ENCODE measurements around the gene DHRS2. TPM values are rescaled to one million over a fixed set of nuclear protein-coding genes. Genes with fewer than 3 reads are reported as not detected.
"Not testable (repeated sequence)": the region's sequence is repeated elsewhere in the genome, so short reads cannot be mapped to it uniquely, and the experiment has no call there.

DHRS2 gene, protein sequence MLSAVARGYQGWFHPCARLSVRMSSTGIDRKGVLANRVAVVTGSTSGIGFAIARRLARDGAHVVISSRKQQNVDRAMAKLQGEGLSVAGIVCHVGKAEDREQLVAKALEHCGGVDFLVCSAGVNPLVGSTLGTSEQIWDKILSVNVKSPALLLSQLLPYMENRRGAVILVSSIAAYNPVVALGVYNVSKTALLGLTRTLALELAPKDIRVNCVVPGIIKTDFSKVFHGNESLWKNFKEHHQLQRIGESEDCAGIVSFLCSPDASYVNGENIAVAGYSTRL
- total RNA-seq (1 to 10 TPM in 1 of 2 donors, under 1 TPM in 1; 0.88 to 1.2 TPM), polyA plus RNA-seq (ENCODE audit: insufficient read length in 2 of 2) (1 to 10 TPM; 1.3 to 2.0 TPM)
- long read RNA-seq, donor 1, result 0 reads
- long read RNA-seq, donor 2, partial matches to known transcripts, result 0 of 1 reads
- long read RNA-seq, donor 2, other reads (novel, unspliced or antisense), result 0 of 1 reads
- long read RNA-seq, donor 3, partial matches to known transcripts, result 0 of 1 reads
- long read RNA-seq, donor 3, other reads (novel, unspliced or antisense), result 0 of 1 reads
- long read RNA-seq, donor 4, result 0 reads

DNA sequence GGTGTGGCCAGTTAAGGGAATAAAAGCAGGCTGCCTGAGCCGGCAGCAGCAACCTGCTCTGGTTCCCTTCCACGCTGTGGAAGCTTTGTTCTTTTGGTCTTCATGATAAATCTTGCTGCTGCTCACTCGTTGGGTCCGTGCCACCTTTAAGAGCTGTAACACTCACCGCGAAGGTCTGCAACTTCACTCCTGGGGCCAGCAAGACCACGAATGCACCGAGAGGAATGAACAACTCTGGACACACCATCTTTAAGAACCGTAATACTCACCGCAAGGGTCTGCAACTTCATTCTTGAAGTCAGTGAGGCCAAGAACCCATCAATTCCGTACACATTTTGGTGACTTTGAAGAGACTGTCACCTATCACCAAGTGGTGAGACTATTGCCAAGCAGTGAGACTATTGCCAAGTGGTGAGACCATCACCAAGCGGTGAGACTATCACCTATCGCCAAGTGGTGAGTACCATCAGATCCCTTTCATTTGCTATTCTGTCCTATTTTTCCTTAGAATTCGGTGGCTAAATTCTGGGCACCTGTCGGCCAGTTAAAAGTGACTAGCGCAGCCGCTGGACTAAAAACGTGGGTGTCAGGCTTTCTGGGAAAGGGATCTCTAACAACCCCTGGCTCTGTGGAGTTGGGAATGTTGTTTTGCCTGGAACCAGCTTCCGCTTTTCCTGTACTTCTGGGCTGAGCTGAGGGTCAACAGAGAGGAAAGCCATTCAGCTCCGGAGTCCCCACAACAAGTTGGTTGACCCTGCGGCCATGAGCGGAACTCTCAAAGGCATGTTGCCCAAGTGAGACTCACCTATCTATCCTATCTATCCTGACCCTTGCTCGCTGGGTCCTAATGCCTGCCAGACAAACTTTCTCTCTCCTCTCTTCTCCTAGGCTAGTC lies at the start of gene DHRS2:
Gene DHRS2 (plus strand): TSS at position 48 of the 895 bp plus-strand sequence. CDS start 2,501 bp downstream, outside the sequence.
- Histone ChIP-seq H3K27ac (ENCODE audit: low read depth, low read length) (no peak within 1 kb of the TSS), H3K4me3 (ENCODE audit: low read depth, low read length) (no peak within 1 kb of the TSS), H3K9me3 (ENCODE audit: control insufficient read depth, insufficient read depth, low read length) (no peaks in the 10 kb centered on the region), H3K4me1 (ENCODE audit: control insufficient read depth, insufficient read depth, low read length) (peaks cover 32% of the 10 kb centered on the region), H3K36me3 (ENCODE audit: control insufficient read depth, insufficient read depth, low read length) (no peaks in the 10 kb centered on the region), H3K27me3 (ENCODE audit: control insufficient read depth, insufficient read depth, low read length) (no peaks in the 10 kb centered on the region)
- WGBS (ENCODE audit: insufficient coverage), result 92% methylated on average over 22 of the region's 23 CpGs
- DNase-seq (ENCODE audit: low read depth in 4 of 6, low spot score in 6 of 6), result no peak

DNA sequence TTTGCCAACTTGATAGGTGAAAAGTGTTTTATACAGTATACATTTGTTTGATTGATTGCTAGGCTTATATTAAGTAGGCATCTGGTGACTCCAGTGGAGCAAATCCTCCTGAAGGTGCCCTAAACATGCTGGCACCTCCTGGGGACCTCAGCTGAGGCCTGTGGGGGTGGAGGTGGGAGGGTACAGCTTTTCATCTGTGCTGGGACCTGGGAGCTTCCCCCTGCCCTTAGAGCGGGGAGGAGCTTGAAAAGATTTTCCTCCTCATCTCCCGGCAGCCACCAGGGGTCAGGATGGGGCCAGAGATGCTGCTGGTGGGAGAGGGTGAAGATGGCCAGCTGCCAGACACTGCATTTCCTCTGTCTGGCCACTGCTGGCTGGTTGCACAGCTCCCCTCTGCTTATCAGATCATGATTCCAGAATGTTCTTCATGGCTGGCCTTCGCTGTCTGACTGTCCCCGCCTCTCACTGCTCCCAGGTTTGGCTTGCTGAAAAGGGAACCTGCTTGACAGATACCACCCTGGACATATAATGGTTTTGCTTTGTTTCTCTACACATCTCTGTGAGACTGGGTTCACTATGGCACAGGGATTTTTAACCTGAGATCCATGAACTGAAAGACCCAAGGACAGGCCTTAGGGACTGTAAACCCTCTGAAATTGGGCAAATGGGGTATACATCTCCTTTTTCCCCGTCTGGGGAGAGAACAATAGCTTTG lies 47.1 kb upstream of the DHRS2 start:
- Histone ChIP-seq H3K4me3 (ENCODE audit: low read depth, low read length) (no peak overlapping the region), H3K27ac (ENCODE audit: low read depth, low read length) (no peak overlapping the region), H3K9me3 (ENCODE audit: control insufficient read depth, insufficient read depth, low read length) (no peaks in the 10 kb centered on the region), H3K4me1 (ENCODE audit: control insufficient read depth, insufficient read depth, low read length) (peaks cover 9% of the 10 kb centered on the region), H3K27me3 (ENCODE audit: control insufficient read depth, insufficient read depth, low read length) (no peaks in the 10 kb centered on the region), H3K36me3 (ENCODE audit: control insufficient read depth, insufficient read depth, low read length) (no peaks in the 10 kb centered on the region)
- peak in 5 of 6 donors; percentile 79 to 98 (median 89) for DNase-seq (ENCODE audit: low read depth in 4 of 6, low spot score in 6 of 6)
- 17% methylated on average over 2 of the region's 5 CpGs for WGBS (ENCODE audit: insufficient coverage)

DNA sequence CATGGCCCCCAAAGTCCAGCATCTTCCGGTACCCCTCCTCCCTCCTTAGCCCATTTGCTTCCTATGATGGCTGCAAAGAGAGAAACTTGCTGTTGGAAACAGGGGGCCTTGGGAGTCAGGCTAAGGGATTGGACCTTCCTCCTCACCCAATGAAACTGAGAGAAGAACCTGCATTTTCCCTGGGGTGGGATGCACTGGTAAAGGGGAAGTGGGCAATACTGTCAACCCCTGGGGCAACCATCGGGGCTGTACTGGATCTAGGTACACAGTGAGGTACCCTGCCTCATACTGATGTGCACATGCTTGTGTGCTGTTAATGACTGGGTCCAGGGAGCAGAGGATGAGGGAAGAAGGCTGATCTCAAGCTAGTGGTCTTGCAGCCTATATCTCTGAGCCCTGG lies 46.6 kb upstream of the DHRS2 start:
- Histone ChIP-seq H3K27me3 (ENCODE audit: control insufficient read depth, insufficient read depth, low read length) (no peaks in the 10 kb centered on the region), H3K4me3 (ENCODE audit: low read depth, low read length) (no peak overlapping the region), H3K36me3 (ENCODE audit: control insufficient read depth, insufficient read depth, low read length) (no peaks in the 10 kb centered on the region), H3K9me3 (ENCODE audit: control insufficient read depth, insufficient read depth, low read length) (no peaks in the 10 kb centered on the region), H3K27ac (ENCODE audit: low read depth, low read length) (no peak overlapping the region), H3K4me1 (ENCODE audit: control insufficient read depth, insufficient read depth, low read length) (peaks cover 9% of the 10 kb centered on the region)
- WGBS (ENCODE audit: insufficient coverage), result 83% methylated on average over 1 of the region's 2 CpGs
- DNase-seq (ENCODE audit: low read depth in 4 of 6, low spot score in 6 of 6), result no peak

DNA sequence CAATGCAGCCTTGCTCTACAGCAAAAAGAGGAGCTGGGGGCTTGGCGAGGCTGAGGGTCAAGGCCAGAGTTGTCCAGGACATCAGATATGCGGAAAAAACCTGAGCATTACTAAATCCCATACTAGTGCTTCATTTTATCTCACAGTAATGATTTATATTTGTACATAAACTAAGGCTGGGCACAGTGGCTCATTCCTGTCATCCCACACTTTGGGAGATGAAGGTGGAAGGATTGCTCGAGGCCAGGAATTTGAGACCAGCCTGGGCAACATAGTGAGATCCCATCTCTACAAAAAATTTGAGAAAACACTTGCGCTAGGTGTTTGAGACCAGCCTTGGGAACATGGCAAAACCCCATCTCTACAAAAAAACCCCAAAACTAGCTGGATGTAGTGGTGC lies 46.0 kb upstream of the DHRS2 start:
- Histone ChIP-seq H3K27ac (ENCODE audit: low read depth, low read length) (no peak overlapping the region), H3K4me3 (ENCODE audit: low read depth, low read length) (no peak overlapping the region), H3K36me3 (ENCODE audit: control insufficient read depth, insufficient read depth, low read length) (no peaks in the 10 kb centered on the region), H3K27me3 (ENCODE audit: control insufficient read depth, insufficient read depth, low read length) (no peaks in the 10 kb centered on the region), H3K9me3 (ENCODE audit: control insufficient read depth, insufficient read depth, low read length) (no peaks in the 10 kb centered on the region), H3K4me1 (ENCODE audit: control insufficient read depth, insufficient read depth, low read length) (peaks cover 9% of the 10 kb centered on the region)
- no CpG with 5 or more reads among the region's 4 CpGs for WGBS (ENCODE audit: insufficient coverage)
- DNase-seq (ENCODE audit: low read depth in 4 of 6, low spot score in 6 of 6), result no peak

DNA sequence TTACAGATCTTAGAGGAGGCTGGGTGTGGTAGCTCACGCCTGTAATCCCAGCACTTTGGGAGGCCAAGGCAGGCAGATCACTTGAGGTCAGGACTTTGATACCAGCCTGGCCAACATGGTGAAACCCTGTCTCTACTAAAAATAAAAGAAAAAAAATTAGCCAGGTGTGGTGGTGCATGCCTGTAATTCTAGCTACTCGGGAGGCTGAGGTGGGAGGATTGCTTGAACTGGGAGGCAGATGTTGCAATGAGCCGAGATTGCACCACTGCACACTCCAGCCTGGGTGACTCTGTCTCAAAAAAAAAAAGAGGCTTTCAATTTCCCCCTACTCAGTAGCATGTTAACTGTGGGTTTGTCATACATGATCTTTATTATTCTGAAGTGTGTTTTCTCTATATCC lies 42.0 kb upstream of the DHRS2 start:
- not testable (repeated sequence) for H3K4me1 ChIP-seq (ENCODE audit: control insufficient read depth, insufficient read depth, low read length); H3K36me3 ChIP-seq (ENCODE audit: control insufficient read depth, insufficient read depth, low read length); DNase-seq (ENCODE audit: low read depth in 4 of 6, low spot score in 6 of 6); H3K4me3 ChIP-seq (ENCODE audit: low read depth, low read length); H3K9me3 ChIP-seq (ENCODE audit: control insufficient read depth, insufficient read depth, low read length); H3K27ac ChIP-seq (ENCODE audit: low read depth, low read length); H3K27me3 ChIP-seq (ENCODE audit: control insufficient read depth, insufficient read depth, low read length)
- WGBS (ENCODE audit: insufficient coverage), result no CpG with 5 or more reads among the region's 3 CpGs

DNA sequence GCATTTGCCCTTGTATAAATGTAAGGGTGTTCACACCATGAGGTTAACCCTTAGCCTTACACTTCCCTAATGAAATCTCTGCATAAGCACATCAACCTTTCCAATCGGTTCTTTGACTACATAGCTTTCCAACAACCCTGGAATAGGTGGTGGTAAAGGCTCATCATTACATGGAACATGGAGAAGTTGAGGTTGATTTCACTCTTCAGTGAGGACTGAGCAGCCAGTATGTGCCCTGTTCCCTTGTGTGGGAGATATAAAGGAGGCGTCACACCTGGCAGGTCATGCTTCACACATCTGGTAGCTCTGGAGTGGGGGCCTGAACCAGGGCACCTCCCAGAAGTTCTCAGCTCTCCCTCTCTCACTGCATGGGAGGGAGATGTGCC lies 35.8 kb upstream of the DHRS2 start:
- no peaks in the 10 kb centered on the region for H3K9me3 ChIP-seq (ENCODE audit: control insufficient read depth, insufficient read depth, low read length)
- no peak overlapping the region for H3K4me3 ChIP-seq (ENCODE audit: low read depth, low read length)
- no peaks in the 10 kb centered on the region for H3K36me3 ChIP-seq (ENCODE audit: control insufficient read depth, insufficient read depth, low read length)
- H3K4me1 ChIP-seq (ENCODE audit: control insufficient read depth, insufficient read depth, low read length), result no peaks in the 10 kb centered on the region
- H3K27me3 ChIP-seq (ENCODE audit: control insufficient read depth, insufficient read depth, low read length), result no peaks in the 10 kb centered on the region
- no peak for DNase-seq (ENCODE audit: low read depth in 4 of 6, low spot score in 6 of 6)
- no peak overlapping the region for H3K27ac ChIP-seq (ENCODE audit: low read depth, low read length)
- no CpG with 5 or more reads among the region's 2 CpGs for WGBS (ENCODE audit: insufficient coverage)

DNA sequence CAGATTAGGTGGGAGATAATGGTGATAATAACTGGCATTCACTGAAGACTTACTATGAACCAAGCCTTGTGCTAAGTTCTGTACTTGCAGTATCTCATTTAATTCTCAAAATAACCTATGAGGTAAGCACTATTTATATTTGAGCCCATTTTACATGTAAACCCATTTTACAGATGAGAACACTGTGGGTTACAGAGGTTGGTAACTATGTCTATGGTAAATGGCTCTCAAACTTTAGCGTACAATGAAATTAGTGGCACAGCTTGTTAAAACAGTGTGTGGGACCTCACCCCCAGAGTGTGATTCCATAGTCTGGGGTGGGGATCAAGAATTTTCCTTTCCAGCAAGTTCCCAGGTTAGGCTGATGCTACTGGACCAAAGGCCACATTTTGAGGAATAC lies 35.4 kb upstream of the DHRS2 start:
- H3K27ac ChIP-seq (ENCODE audit: low read depth, low read length), result no peak overlapping the region
- WGBS (ENCODE audit: insufficient coverage), result 100% methylated on average over 1 of the region's 1 CpG
- H3K27me3 ChIP-seq (ENCODE audit: control insufficient read depth, insufficient read depth, low read length), result no peaks in the 10 kb centered on the region
- H3K4me3 ChIP-seq (ENCODE audit: low read depth, low read length), result no peak overlapping the region
- H3K9me3 ChIP-seq (ENCODE audit: control insufficient read depth, insufficient read depth, low read length), result no peaks in the 10 kb centered on the region
- H3K4me1 ChIP-seq (ENCODE audit: control insufficient read depth, insufficient read depth, low read length), result no peaks in the 10 kb centered on the region
- no peaks in the 10 kb centered on the region for H3K36me3 ChIP-seq (ENCODE audit: control insufficient read depth, insufficient read depth, low read length)
- no peak for DNase-seq (ENCODE audit: low read depth in 4 of 6, low spot score in 6 of 6)

DNA sequence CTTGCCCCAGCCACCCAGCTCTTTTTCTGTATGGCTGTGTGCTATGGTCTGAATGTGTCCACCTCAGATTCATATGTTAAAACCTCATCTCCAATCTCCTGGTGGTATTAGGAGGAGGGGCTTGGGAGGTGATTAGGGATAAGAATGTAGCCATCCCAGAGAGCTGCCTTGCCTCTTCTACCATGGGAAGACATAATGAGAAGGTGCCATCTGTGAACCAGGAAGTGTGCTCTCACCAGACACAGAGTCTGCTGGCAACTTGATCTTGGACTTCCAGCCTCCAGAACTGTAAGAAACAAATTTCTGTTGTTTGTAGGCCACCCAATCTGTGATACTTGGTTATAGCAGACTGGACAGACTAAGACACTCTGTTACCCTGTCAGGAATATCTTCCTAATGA lies 34.7 kb upstream of the DHRS2 start:
- Histone ChIP-seq H3K36me3 (ENCODE audit: control insufficient read depth, insufficient read depth, low read length) (no peaks in the 10 kb centered on the region), H3K9me3 (ENCODE audit: control insufficient read depth, insufficient read depth, low read length) (no peaks in the 10 kb centered on the region), H3K27ac (ENCODE audit: low read depth, low read length) (no peak overlapping the region), H3K4me3 (ENCODE audit: low read depth, low read length) (no peak overlapping the region), H3K27me3 (ENCODE audit: control insufficient read depth, insufficient read depth, low read length) (no peaks in the 10 kb centered on the region), H3K4me1 (ENCODE audit: control insufficient read depth, insufficient read depth, low read length) (no peaks in the 10 kb centered on the region)
- DNase-seq (ENCODE audit: low read depth in 4 of 6, low spot score in 6 of 6), result no peak

DNA sequence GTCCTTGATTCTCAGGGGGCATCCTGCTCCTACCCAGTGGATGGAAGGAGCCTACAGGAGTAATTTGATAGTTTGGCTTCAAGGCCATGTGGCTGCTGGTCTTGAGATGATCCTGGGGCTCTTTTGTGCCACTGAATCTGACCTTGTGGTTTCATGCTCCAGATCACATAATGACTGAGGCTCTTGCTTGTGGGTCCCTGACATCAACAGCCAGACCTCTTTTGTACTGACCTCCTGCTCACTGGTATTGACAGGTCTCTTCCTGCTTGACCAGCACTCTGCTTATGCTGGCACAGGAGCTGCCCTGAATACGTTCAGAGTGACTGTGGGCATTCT lies 34.4 kb upstream of the DHRS2 start:
- DNase-seq (ENCODE audit: low read depth in 4 of 6, low spot score in 6 of 6), result no peak
- H3K27ac ChIP-seq (ENCODE audit: low read depth, low read length), result no peak overlapping the region
- 43% methylated on average over 1 of the region's 1 CpG for WGBS (ENCODE audit: insufficient coverage)
- no peaks in the 10 kb centered on the region for H3K36me3 ChIP-seq (ENCODE audit: control insufficient read depth, insufficient read depth, low read length)
- H3K4me1 ChIP-seq (ENCODE audit: control insufficient read depth, insufficient read depth, low read length), result no peaks in the 10 kb centered on the region
- H3K9me3 ChIP-seq (ENCODE audit: control insufficient read depth, insufficient read depth, low read length), result no peaks in the 10 kb centered on the region
- no peaks in the 10 kb centered on the region for H3K27me3 ChIP-seq (ENCODE audit: control insufficient read depth, insufficient read depth, low read length)
- H3K4me3 ChIP-seq (ENCODE audit: low read depth, low read length), result no peak overlapping the region
